NCI-H460 (cell line): ENCODE results near the gene S100Z. TPM values are rescaled to one million over a fixed set of nuclear protein-coding genes. Genes with fewer than 3 reads are reported as not detected.
"Not testable (repeated sequence)": the region's sequence is repeated elsewhere in the genome, so short reads cannot be mapped to it uniquely, and the experiment has no call there.

Experiments
- DNase-seq: peaks from one replicate; pipeline ENCODE4 v3.0.0-alpha.2; 2016; ENCODE audit warnings: low read depth; ENCODE audit errors: extremely low read depth
- small RNA-seq, 2 experiments: library from RNA; depleted of rRNA; stranded (forward); fragments of <200 nt; gene quantifications; one replicate each; pipeline ENCODE3, GENCODE V24; 2014
- total RNA-seq: library from RNA; depleted of rRNA; stranded (reverse); fragments of >200 nt; shearing (Covaris generic); gene quantifications from 2 replicates; pipeline ENCODE4 v1.2.3, GENCODE V29; 2014; rRNA removed

S100Z gene
- total RNA-seq, 1 experiment from 2014 or later, result not detected

GRCh38 chr5:76945238-76945637 lies 95.4 kb downstream of the S100Z start:
- DNase-seq, result not testable (repeated sequence)

GRCh38 chr5:76946090-76946489 lies 96.3 kb downstream of the S100Z start:
- no peak for DNase-seq

- no peak for DNase-seq
These were observed 97.3 kb downstream of the S100Z start for GRCh38 chr5:76947082-76947503.

- no peak for DNase-seq
These were observed 103.2 kb downstream of the S100Z start, which contains the start of gene CRHBP for GRCh38 chr5:76952795-76953536. CRHBP (plus strand) TSS chr5:76953045; CDS start chr5:76953135, 90 bp downstream.

GRCh38 chr5:76953551-76954382 lies 104.0 kb downstream of the S100Z start:
- DNase-seq, result no peak

- no peak for DNase-seq
These were observed 104.6 kb downstream of the S100Z start for GRCh38 chr5:76954383-76954763.

- no peak for DNase-seq
These were observed 106.2 kb downstream of the S100Z start for GRCh38 chr5:76956033-76956432.

GRCh38 chr5:76958991-76959767 lies 109.4 kb downstream of the S100Z start:
- no peak for DNase-seq

GRCh38 chr5:76960004-76960625 lies 110.3 kb downstream of the S100Z start:
- DNase-seq, result no peak

- DNase-seq, result no peak
These were observed 114.2 kb downstream of the S100Z start for GRCh38 chr5:76964060-76964459.

Small RNAs within 50 kb of the gene (small RNA-seq; reads per million reads assigned to genes)
- 0 reads per million in 2 experiments for gene RN7SL208P
- gene RNU6ATAC36P, result 0 reads per million in 2 experiments

Other genes with a start within 250 kb of the S100Z start
- gene F2RL2, start 226.6 kb upstream of the S100Z start, total RNA-seq, result 37.5 and 41.5 TPM in 2 replicates
- gene F2R, start 133.9 kb upstream of the S100Z start, total RNA-seq, result 8.1 and 8.3 TPM in 2 replicates
- gene F2RL1, start 31.0 kb upstream of the S100Z start, total RNA-seq, result 2.1 and 3.0 TPM in 2 replicates
- gene CRHBP, start 103.0 kb downstream of the S100Z start, total RNA-seq, result not detected in 2 replicates
- gene AGGF1, start 180.4 kb downstream of the S100Z start, total RNA-seq, result 30.9 and 31.4 TPM in 2 replicates
- 2.9 and 3.3 TPM in 2 replicates for gene ZBED3, start 237.3 kb downstream of the S100Z start, total RNA-seq